Measurements from ENCODE around the gene RNU1-4. TPM values are rescaled to one million over a fixed set of nuclear protein-coding genes. Genes with fewer than 3 reads are reported as not detected.
"Not testable (repeated sequence)": the region's sequence is repeated elsewhere in the genome, so short reads cannot be mapped to it uniquely, and the experiment has no call there.

RNU1-4 gene
- total and polyA plus RNA-seq, 2 of the 13 experiments (the other 11 are each of a cell fraction or from before 2014, with no cell fraction given): under 0.01 to 11,018 TPM

DNA sequence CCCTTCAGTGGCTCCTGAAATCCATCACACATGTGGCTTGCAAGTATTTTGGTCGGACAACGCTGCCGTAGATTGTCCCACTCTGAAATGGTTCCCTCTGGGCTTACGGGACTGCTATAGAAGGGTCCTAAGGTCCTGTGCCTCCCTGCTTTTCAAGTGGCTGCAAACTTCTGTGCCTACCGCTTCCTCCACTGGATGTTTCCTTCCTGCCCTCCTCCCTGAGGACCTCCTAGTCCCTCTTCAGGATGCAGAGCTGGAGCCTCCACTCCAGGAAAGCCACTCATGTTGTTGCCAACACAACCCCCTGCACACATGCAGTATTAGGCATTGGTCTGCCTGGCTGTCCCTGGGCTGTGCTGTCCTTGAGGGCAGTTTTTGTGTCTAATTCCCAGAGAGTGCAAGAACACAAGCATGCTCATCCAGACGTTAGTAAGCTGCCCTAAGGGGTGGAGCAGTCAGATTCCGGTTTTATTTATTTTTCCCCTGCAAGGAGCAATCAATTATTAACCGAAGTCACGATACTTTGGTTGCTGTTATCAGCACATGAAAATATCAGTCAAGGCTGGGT is 26.5 kb downstream of the RNU1-4 start (continued):
- TF ChIP-seq, protein P1, sequence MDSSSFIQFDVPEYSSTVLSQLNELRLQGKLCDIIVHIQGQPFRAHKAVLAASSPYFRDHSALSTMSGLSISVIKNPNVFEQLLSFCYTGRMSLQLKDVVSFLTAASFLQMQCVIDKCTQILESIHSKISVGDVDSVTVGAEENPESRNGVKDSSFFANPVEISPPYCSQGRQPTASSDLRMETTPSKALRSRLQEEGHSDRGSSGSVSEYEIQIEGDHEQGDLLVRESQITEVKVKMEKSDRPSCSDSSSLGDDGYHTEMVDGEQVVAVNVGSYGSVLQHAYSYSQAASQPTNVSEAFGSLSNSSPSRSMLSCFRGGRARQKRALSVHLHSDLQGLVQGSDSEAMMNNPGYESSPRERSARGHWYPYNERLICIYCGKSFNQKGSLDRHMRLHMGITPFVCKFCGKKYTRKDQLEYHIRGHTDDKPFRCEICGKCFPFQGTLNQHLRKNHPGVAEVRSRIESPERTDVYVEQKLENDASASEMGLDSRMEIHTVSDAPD (CRISPR knock-in tag; IDR thresholded peaks at IDR 0.05): 0 out of 2 replicates have a peak, but pooled peaks have one; percentile 37
- TF ChIP-seq ZKSCAN8 (CRISPR knock-in tag; IDR thresholded peaks at IDR 0.05; ENCODE audit: borderline replicate concordance): peak; percentile 76; the same call in 1 of the 2 replicates
- TF ChIP-seq, protein P2, sequence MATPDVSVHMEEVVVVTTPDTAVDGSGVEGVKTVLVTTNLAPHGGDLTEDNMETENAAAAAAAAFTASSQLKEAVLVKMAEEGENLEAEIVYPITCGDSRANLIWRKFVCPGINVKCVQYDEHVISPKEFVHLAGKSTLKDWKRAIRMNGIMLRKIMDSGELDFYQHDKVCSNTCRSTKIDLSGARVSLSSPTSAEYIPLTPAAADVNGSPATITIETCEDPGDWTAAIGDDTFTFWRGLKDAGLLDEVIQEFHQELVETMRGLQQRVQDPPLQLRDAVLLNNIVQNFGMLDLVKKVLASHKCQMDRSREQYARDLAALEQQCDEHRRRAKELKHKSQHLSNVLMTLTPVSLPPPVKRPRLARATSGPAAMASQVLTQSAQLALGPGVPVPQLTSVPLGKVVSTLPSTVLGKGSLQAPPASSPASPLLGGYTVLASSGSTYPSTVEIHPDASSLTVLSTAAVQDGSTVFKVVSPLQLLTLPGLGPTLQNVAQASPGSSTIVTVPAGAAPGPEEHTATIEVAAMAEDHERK (CRISPR knock-in tag; IDR thresholded peaks at IDR 0.05; ENCODE audit: low read depth): 0 out of 2 replicates have a peak, but pooled peaks have one; percentile 53
- peak; percentile 19 for TF ChIP-seq YY1 (IDR thresholded peaks at IDR 0.05; ENCODE audit: insufficient read depth, insufficient replicate concordance, low read depth, low read length)
- peak; percentile 91 for TF ChIP-seq ZBTB7B (CRISPR knock-in tag; IDR thresholded peaks at IDR 0.05)
- TF ChIP-seq KDM1A (CRISPR knock-in tag; IDR thresholded peaks at IDR 0.05): peak; percentile 68; the same call in 1 of the 2 replicates
- 0 out of 2 replicates have a peak, but pooled peaks have one; percentile 26 for TF ChIP-seq ELF1 (CRISPR knock-in tag; IDR thresholded peaks at IDR 0.05)
- peak; percentile 79; the same call in 1 of the 2 replicates for TF ChIP-seq DMAP1 (CRISPR knock-in tag; IDR thresholded peaks at IDR 0.05)
- not testable (repeated sequence) for TF ChIP-seq FOXP1 (IDR thresholded peaks at IDR 0.05)
- TF ChIP-seq FOXP1 (CRISPR knock-in tag; IDR thresholded peaks at IDR 0.05): peak; percentile 54; the same call in 1 of the 2 replicates
- peak; percentile 31; the same call in 1 of the 2 replicates for TF ChIP-seq THRA (CRISPR knock-in tag; IDR thresholded peaks at IDR 0.05; ENCODE audit: borderline replicate concordance)
- TF ChIP-seq CBFB (CRISPR knock-in tag; IDR thresholded peaks at IDR 0.05): peak; percentile 51; the same call in 1 of the 2 replicates
- peak in 1 of 2 experiments; percentile 74; a peak in 2 of 4 replicates for TF ChIP-seq KLF16 (CRISPR knock-in tag; IDR thresholded peaks at IDR 0.05)
- TF ChIP-seq, protein P3, sequence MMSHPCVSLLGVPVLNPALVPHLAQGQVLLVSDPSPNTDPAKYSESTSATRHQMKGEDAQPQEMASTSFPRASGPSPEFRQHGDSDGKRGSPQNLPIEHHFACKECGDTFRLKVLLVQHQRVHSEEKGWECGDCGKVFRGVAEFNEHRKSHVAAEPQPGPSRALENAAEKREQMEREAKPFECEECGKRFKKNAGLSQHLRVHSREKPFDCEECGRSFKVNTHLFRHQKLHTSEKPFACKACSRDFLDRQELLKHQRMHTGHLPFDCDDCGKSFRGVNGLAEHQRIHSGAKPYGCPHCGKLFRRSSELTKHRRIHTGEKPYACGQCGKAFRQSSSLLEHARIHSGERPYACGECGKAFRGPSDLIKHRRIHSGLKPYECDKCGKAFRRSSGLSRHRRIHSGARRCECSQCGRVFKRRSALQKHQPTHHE (CRISPR knock-in tag; IDR thresholded peaks at IDR 0.05; ENCODE audit: borderline replicate concordance): peak; percentile 63; the same call in 1 of the 2 replicates
- peak; percentile 89 for TF ChIP-seq PHF20 (CRISPR knock-in tag; IDR thresholded peaks at IDR 0.05)
- TF ChIP-seq ARNT2 (CRISPR knock-in tag; IDR thresholded peaks at IDR 0.05; ENCODE audit: low read depth): 0 out of 2 replicates have a peak, but pooled peaks have one; percentile 28
- TF ChIP-seq, protein P4, sequence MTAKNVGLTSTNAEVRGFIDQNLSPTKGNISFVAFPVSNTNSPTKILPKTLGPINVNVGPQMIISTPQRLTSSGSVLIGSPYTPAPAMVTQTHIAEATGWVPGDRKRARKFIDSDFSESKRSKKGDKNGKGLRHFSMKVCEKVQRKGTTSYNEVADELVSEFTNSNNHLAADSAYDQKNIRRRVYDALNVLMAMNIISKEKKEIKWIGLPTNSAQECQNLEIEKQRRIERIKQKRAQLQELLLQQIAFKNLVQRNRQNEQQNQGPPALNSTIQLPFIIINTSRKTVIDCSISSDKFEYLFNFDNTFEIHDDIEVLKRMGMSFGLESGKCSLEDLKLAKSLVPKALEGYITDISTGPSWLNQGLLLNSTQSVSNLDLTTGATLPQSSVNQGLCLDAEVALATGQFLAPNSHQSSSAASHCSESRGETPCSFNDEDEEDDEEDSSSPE (CRISPR knock-in tag; IDR thresholded peaks at IDR 0.05): peak; percentile 75
- peak; percentile 40; the same call in 1 of the 2 replicates for TF ChIP-seq ZNF331 (CRISPR knock-in tag; IDR thresholded peaks at IDR 0.05)
